Calu3 (cell line): ENCODE results near the gene ELF3. TPM values are rescaled to one million over a fixed set of nuclear protein-coding genes. Genes with fewer than 3 reads are reported as not detected.

Experiments
- BruUV-seq: library from RNA; stranded (reverse); fragments of 400-500 nt; replicated peaks from 2 replicates; lab custom pipeline; 2021; lab: Mats Ljungman, UMichigan
- CTCF ChIA-PET: fragments of 300-600 bp; sonication (Branson Sonifier 250); formaldehyde crosslinking; loops from one replicate; lab custom pipeline; 2022; ENCODE audit warnings: antibody characterized with exemption; lab: Charles Lee
- DNase-seq: peaks from one replicate; pipeline ENCODE4 v3.0.0; 2022
- H3K27ac Mint-ChIP-seq: one replicate; pipeline ENCODE4 v1.8.0; 2022; ENCODE audit warnings: mixed read lengths; ENCODE audit not compliant: unreplicated experiment
- H3K27me3 Mint-ChIP-seq: one replicate; pipeline ENCODE4 v1.8.0; 2022; ENCODE audit warnings: mixed read lengths; ENCODE audit not compliant: unreplicated experiment
- H3K36me3 Mint-ChIP-seq: one replicate; pipeline ENCODE4 v1.8.0; 2022; ENCODE audit warnings: mild to moderate bottlenecking, moderate library complexity, mixed read lengths; ENCODE audit not compliant: insufficient read depth, unreplicated experiment
- H3K4me1 Mint-ChIP-seq: one replicate; pipeline ENCODE4 v1.8.0; 2022; ENCODE audit warnings: mild to moderate bottlenecking, low read depth, mixed read lengths; ENCODE audit not compliant: unreplicated experiment
- H3K4me3 Mint-ChIP-seq: one replicate; pipeline ENCODE4 v1.8.0; 2022; ENCODE audit warnings: mild to moderate bottlenecking, low read depth, moderate library complexity, mixed read lengths; ENCODE audit not compliant: unreplicated experiment
- H3K9me3 Mint-ChIP-seq: one replicate; pipeline ENCODE4 v1.8.0; 2022; ENCODE audit warnings: low read depth, mixed read lengths; ENCODE audit not compliant: unreplicated experiment
- CTCF ChIP-seq: fragments of 200-600 bp; IDR thresholded peaks from one replicate; pipeline ENCODE4 v1.8.0; 2022; ENCODE audit warnings: antibody characterized with exemption; ENCODE audit not compliant: unreplicated experiment
- intact Hi-C: fragments of 100-400 bp; cut with micrococcal nuclease; formaldehyde crosslinking; loops from one replicate; pipeline ENCODE4 v1.10.0; 2022; ENCODE audit not compliant: unreplicated experiment
- total RNA-seq: library from RNA; stranded (reverse); gene quantifications from 2 replicates; pipeline ENCODE4 v1.2.3, GENCODE V29; 2022

Gene ELF3
- total RNA-seq, 1 experiment from 2014 or later, result 830 TPM

GRCh38 chr1:201968202-201968925 lies 42.0 kb upstream of the ELF3 start:
- intact Hi-C loops, result no loop called here
- H3K4me1 Mint-ChIP-seq, result no peaks in the 10 kb centered on the region
- BruUV-seq, result no TSS peak
- CTCF ChIA-PET, result interaction anchor here (0.7 kb wide), 4 partner anchors 72 to 1286 kb away, joined by 3 to 4 read pairs (median 3); no protein-coding TSS in a partner anchor
- H3K36me3 Mint-ChIP-seq, result peaks cover 70% of the 10 kb centered on the region
- no peak overlapping the region for H3K4me3 Mint-ChIP-seq
- H3K27ac Mint-ChIP-seq, result no peak overlapping the region
- no peak for TF ChIP-seq CTCF
- no peak for DNase-seq
- H3K27me3 Mint-ChIP-seq, result no peaks in the 10 kb centered on the region
- H3K9me3 Mint-ChIP-seq, result no peaks in the 10 kb centered on the region

GRCh38 chr1:201970334-201971159 lies 39.8 kb upstream of the ELF3 start:
- Mint-ChIP-seq H3K4me1 (no peaks in the 10 kb centered on the region), H3K4me3 (no peak overlapping the region), H3K27me3 (no peaks in the 10 kb centered on the region), H3K27ac (peak overlapping the region; percentile 67), H3K36me3 (peaks cover 57% of the 10 kb centered on the region), H3K9me3 (no peaks in the 10 kb centered on the region)
- no peak for TF ChIP-seq CTCF
- CTCF ChIA-PET, result interaction anchor here (5.1 kb wide), 1 partner anchor 75 kb away, joined by 74 read pairs; no protein-coding TSS in a partner anchor
- intact Hi-C loops, result no loop called here
- BruUV-seq, result no TSS peak
- no peak for DNase-seq

GRCh38 chr1:201982082-201982622 lies 28.2 kb upstream of the ELF3 start:
- BruUV-seq, result no TSS peak
- CTCF ChIA-PET, result interaction anchor here (0.6 to 2.0 kb wide), 4 partner anchors 18 to 207 kb away, joined by 3 to 10 read pairs (median 4); partner anchors contain the start of gene IPO9
- intact Hi-C loops, result loop anchor here (5.0 kb wide), 1 partner anchor 270 kb away; no protein-coding TSS in a partner anchor

More at GRCh38 chr1:201982082-201982622, 28.2 kb upstream of the ELF3 start:
- Mint-ChIP-seq H3K36me3 (peaks cover 26% of the 10 kb centered on the region), H3K4me1 (peaks cover 9% of the 10 kb centered on the region), H3K4me3 (peak overlapping the region; percentile 96), H3K27ac (peak overlapping the region; percentile 33), H3K27me3 (no peaks in the 10 kb centered on the region), H3K9me3 (no peaks in the 10 kb centered on the region)
- DNase-seq, result peak; percentile 79
- TF ChIP-seq CTCF, result no peak
